Measurements from ENCODE around the gene MLLT3. TPM values are rescaled to one million over a fixed set of nuclear protein-coding genes. Genes with fewer than 3 reads are reported as not detected.

MLLT3 gene
- total and polyA plus RNA-seq, 2 of the 8 experiments (the other 6 are each of a cell fraction or from before 2014, with no cell fraction given), result 5.9 to 9.6 TPM

GRCh38 chr9:20568400-20568799 is 53.9 kb downstream of the MLLT3 start:
- TF ChIP-seq CBX8 (IDR thresholded peaks at IDR 0.05; ENCODE audit: borderline replicate concordance, low read depth, low read length) (no peak), HDAC6 (IDR thresholded peaks at IDR 0.05; ENCODE audit: low read depth, low read length) (no peak), POLR2A (IDR thresholded peaks at IDR 0.05; ENCODE audit: control extremely low read depth in 1 of 2, low read depth in 2 of 2, low read length in 2 of 2) (no peak), TCF12 (IDR thresholded peaks at IDR 0.05; ENCODE audit: low read depth, low read length) (no peak), SP2 (IDR thresholded peaks at IDR 0.05; ENCODE audit: low read length) (no peak), EZH2 (IDR thresholded peaks at IDR 0.05; ENCODE audit: low read depth, low read length, severe bottlenecking) (no peak)
- Histone ChIP-seq H3K4me1 (replicated peaks in 1 of 4; ENCODE audit: control insufficient read depth in 3 of 4, insufficient read depth in 4 of 4, low read length in 3 of 4) (no peaks in the 10 kb centered on the region), H2BK15ac (ENCODE audit: low read length) (no peak overlapping the region), H3K79me2 (ENCODE audit: control insufficient read depth in 1 of 2, insufficient read depth in 2 of 2, low read length in 2 of 2) (no peaks in the 10 kb centered on the region), H4K91ac (replicated peaks; ENCODE audit: insufficient read length, low read length) (no peak overlapping the region), H2BK12ac (ENCODE audit: low read depth, low read length) (no peak overlapping the region), H3K27me3 (replicated peaks in 1 of 4; ENCODE audit: control insufficient read depth in 3 of 4, extremely low read depth in 1 of 4, insufficient read depth in 3 of 4, low read length in 3 of 4) (no peaks in the 10 kb centered on the region), H3K9ac (replicated peaks in 1 of 4; ENCODE audit: extremely low read depth in 1 of 4, low read depth in 3 of 4, low read length in 3 of 4) (no peak overlapping the region), H2BK120ac (replicated peaks; ENCODE audit: low read depth, low read length) (no peak overlapping the region), H3K4me3 (ENCODE audit: extremely low read depth in 1 of 4, insufficient read depth in 2 of 4, low read depth in 3 of 4, low read length in 4 of 4) (no peak overlapping the region), H3K27ac (ENCODE audit: low read depth, low read length) (no peak overlapping the region), H3K79me1 (ENCODE audit: low read depth, low read length) (no peaks in the 10 kb centered on the region; the same call in 1 of the 2 replicates), H2AFZ (ENCODE audit: low read length) (no peak overlapping the region), H2BK20ac (ENCODE audit: low read length) (no peak overlapping the region), H2BK5ac (ENCODE audit: low read depth, low read length) (no peak overlapping the region), H4K5ac (ENCODE audit: insufficient read length, low read depth, low read length) (no peak overlapping the region), H3K23me2 (ENCODE audit: low read depth, low read length) (no peaks in the 10 kb centered on the region), H3K4me2 (ENCODE audit: insufficient read depth in 1 of 2, low read depth in 2 of 2, low read length in 2 of 2) (no peak overlapping the region), H4K8ac (ENCODE audit: extremely low read depth, insufficient read depth, low read length) (no peak overlapping the region), H3K56ac (replicated peaks; ENCODE audit: insufficient read length, low read depth, low read length) (no peak overlapping the region), H3K14ac (ENCODE audit: insufficient read length) (no peak overlapping the region), H3K4ac (replicated peaks; ENCODE audit: insufficient read length, low read depth, low read length) (no peak overlapping the region), H2AK5ac (ENCODE audit: low read depth, low read length) (no peak overlapping the region), H4K20me1 (replicated peaks in 1 of 2; ENCODE audit: control insufficient read depth in 1 of 2, insufficient read depth in 2 of 2, low read length in 2 of 2) (no peaks in the 10 kb centered on the region), H3K36me3 (ENCODE audit: control insufficient read depth in 2 of 4, insufficient read depth in 4 of 4, low read length in 3 of 4) (no peaks in the 10 kb centered on the region), H3K9me3 (ENCODE audit: insufficient read depth in 2 of 2, low read depth in 1 of 2, low read length in 1 of 2) (no peaks in the 10 kb centered on the region), H3K23ac (ENCODE audit: insufficient read length) (no peak overlapping the region), H3K18ac (ENCODE audit: extremely low read depth, low read length) (no peak overlapping the region)
- FAIRE-seq, result no peak
- CTCF ChIA-PET (ENCODE audit: partially characterized antibody), result interaction anchor here (0.6 kb wide), 1 partner anchor 316 kb away, joined by 3 read pairs; no protein-coding TSS in a partner anchor
- DNase-seq (ENCODE audit: low read depth in 1 of 2, low spot score in 2 of 2), result no peak
- POLR2A ChIA-PET (ENCODE audit: partially characterized antibody), result no interaction called here

Data from H1 (cell line).